Cardiac fibroblast (primary cell): ENCODE data around the gene CYSTM1.

Experiments
- DNase-seq, 2 donors: peaks; one replicate each; pipeline versions ENCODE4 v3.0.0 to v3.0.0-alpha.2; 2010; ENCODE audit warnings: low read depth in 2 of 2
- H3K4me3 ChIP-seq, 2 donors: replicated peaks in 1 of 2; 1 replicate in 1 of 2; 2 replicates in 1 of 2; pipeline ENCODE4 v1.5.1; 2011; ENCODE audit warnings: low read depth in 2 of 2, low read length in 2 of 2, mild to moderate bottlenecking in 2 of 2, moderate library complexity in 1 of 2
- CTCF ChIP-seq: IDR thresholded peaks from one replicate; pipeline ENCODE4 v1.5.1; 2011; ENCODE audit warnings: low read depth, mild to moderate bottlenecking, low read length, inconsistent platforms

Gene CYSTM1

DNA sequence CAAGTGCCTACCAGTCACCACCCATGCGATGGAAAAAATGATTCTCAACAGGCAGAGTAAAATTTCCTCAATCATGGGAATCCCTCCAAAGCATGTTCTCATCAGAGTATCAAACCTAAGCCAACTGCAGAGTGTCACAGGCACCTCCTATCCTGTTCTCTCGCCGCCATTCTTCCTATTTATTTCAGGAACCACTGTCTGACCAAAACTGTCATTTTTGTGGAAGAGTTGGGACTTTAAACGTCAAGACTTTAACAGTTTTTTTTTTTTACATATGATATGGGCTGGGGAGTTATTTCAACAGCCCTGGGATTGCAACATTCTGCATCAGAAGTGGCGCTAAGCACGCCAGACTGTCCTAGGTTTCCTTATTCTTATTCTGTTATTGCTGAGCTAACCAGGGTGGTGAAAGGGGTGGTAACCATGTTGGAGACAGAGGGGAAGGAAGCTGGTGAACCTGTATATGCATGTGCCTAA is 98.5 kb downstream of the CYSTM1 start:
- H3K4me3 ChIP-seq = no peak overlapping the region
- peak; percentile 45 to 74 for DNase-seq
- TF ChIP-seq CTCF = no peak

- no peak for TF ChIP-seq CTCF
- DNase-seq = no peak
- H3K4me3 ChIP-seq = no peak overlapping the region
Measured at GRCh38 chr5:140275837-140276236, 100.8 kb downstream of the CYSTM1 start.

DNA sequence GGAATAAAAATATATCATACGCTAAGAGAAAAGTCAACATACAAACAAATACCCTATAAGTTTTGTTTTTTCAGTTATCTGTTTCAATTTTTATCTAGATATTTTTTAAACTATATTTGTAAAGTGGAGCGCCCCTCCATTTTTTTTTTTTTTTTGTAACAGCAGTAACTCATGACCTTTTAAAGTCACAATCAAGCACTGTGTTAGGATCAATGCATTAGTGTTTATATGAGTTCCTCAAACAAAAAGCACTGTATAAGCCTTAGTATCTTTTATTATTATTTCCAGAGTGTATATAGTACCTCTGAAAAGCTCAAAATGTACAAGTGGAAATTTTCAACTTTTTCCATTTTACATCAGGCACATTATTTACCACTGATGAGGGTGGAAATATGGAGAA is 107.3 kb downstream of the CYSTM1 start:
- H3K4me3 ChIP-seq = no peak overlapping the region
- no peak for TF ChIP-seq CTCF
- no peak for DNase-seq

DNA sequence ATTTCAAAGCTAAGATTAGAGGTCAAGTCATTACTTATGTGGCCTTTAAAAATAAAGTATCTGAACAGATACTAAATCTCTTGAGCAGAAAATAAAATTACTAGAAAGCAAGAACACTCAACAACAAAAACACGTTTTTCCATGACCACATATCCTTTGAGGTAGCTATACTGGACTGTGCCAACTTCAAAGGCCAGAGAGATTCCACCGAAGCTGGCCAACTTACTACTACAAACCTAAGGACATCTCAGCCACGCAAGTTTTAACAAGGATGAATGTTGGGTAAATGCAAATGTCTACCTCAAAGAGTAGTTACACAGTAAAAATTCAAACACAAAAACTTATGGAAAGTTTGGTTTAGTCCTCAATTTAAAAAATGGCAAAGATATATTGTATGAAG is 109.0 kb downstream of the CYSTM1 start:
- no peak for DNase-seq
- no peak overlapping the region for H3K4me3 ChIP-seq
- no peak for TF ChIP-seq CTCF

DNA sequence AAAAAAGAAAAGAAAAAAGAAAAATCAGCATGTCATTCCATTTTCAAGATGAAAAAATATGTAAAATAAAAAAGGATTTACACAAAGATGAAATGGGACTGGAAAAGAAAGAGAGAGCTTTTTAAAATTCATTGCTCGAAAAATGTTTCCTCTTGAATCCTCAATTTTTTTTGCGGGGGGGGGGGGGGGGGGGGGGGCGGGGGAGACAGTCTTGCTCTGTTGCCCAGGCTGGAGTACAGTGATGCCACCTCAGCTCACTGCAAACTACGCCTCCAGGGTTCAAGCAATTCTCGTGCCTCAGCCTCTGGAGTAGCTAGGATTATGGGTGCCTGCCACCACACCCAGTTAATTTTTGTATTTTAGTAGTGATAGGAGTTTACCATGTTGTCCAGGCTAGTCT is 111.4 kb downstream of the CYSTM1 start:
- DNase-seq = no peak
- no peak for TF ChIP-seq CTCF
- no peak overlapping the region for H3K4me3 ChIP-seq

GRCh38 chr5:140287801-140288521 is 113.0 kb downstream of the CYSTM1 start:
- TF ChIP-seq CTCF = no peak
- DNase-seq = no peak
- H3K4me3 ChIP-seq = no peak overlapping the region
